Stimulated activated naive CD8-positive, alpha-beta T cell treated with anti-CD3 and anti-CD28 coated beads, Interleukin-15, Interleukin-2, amounts not matched to agents 100 U/mL and 50 U/mL, for 24 hours (primary cell): ENCODE measurements around the gene RPN2.

ENCODE experiments used
- ATAC-seq: fragments of 150-1000 bp; cut with Tn5 transposase; one replicate; pipeline ENCODE4 v1.10.0; 2021
- DNase-seq: peaks from one replicate; pipeline ENCODE4 v3.0.0; 2021

RPN2 gene

GRCh38 chr20:37218976-37219375, 39.8 kb downstream of the RPN2 start:
- DNase-seq = no peak
- ATAC-seq = no peak

- ATAC-seq = no peak
Observed at GRCh38 chr20:37219751-37220668, 40.9 kb downstream of the RPN2 start.

GRCh38 chr20:37220731-37221130, 41.6 kb downstream of the RPN2 start:
- no peak for DNase-seq
- ATAC-seq = no peak

More at GRCh38 chr20:37219751-37220668, 40.9 kb downstream of the RPN2 start:
- no peak for DNase-seq

GRCh38 chr20:37222086-37222485, 43.0 kb downstream of the RPN2 start:
- DNase-seq (no peak), ATAC-seq (no peak)

- ATAC-seq = no peak
Observed at GRCh38 chr20:37223053-37223452, 43.9 kb downstream of the RPN2 start.

GRCh38 chr20:37225146-37225545, 46.0 kb downstream of the RPN2 start:
- DNase-seq (no peak), ATAC-seq (no peak)

More at GRCh38 chr20:37223053-37223452, 43.9 kb downstream of the RPN2 start:
- no peak for DNase-seq

GRCh38 chr20:37226889-37227288, 47.8 kb downstream of the RPN2 start:
- DNase-seq (no peak), ATAC-seq (no peak)

- ATAC-seq (no peak), DNase-seq (no peak)
Observed at GRCh38 chr20:37228082-37228481, 49.0 kb downstream of the RPN2 start.

- no peak for DNase-seq
- no peak for ATAC-seq
Observed at GRCh38 chr20:37228656-37229055, 49.5 kb downstream of the RPN2 start.

- ATAC-seq (no peak), DNase-seq (no peak)
Observed at GRCh38 chr20:37229357-37229756, 50.2 kb downstream of the RPN2 start.

GRCh38 chr20:37230200-37230599, 51.1 kb downstream of the RPN2 start:
- ATAC-seq (no peak), DNase-seq (no peak)

GRCh38 chr20:37231947-37232630, 53.0 kb downstream of the RPN2 start:
- ATAC-seq = no peak
- DNase-seq = no peak

GRCh38 chr20:37233548-37234253, 54.6 kb downstream of the RPN2 start:
- ATAC-seq (no peak), DNase-seq (no peak)

- ATAC-seq (no peak), DNase-seq (no peak)
Observed at GRCh38 chr20:37234254-37234581, 55.1 kb downstream of the RPN2 start.

GRCh38 chr20:37235065-37235464, 55.9 kb downstream of the RPN2 start:
- no peak for ATAC-seq
- DNase-seq = no peak

GRCh38 chr20:37236462-37236861, 57.3 kb downstream of the RPN2 start:
- ATAC-seq (no peak), DNase-seq (no peak)

- no peak for ATAC-seq
- DNase-seq = no peak
Observed at GRCh38 chr20:37237656-37238055, 58.5 kb downstream of the RPN2 start.

- DNase-seq (no peak), ATAC-seq (no peak)
Observed at GRCh38 chr20:37238426-37238825, 59.3 kb downstream of the RPN2 start.

GRCh38 chr20:37238935-37239451, 59.9 kb downstream of the RPN2 start:
- DNase-seq = no peak
- ATAC-seq = no peak

GRCh38 chr20:37240337-37241067, 61.4 kb downstream of the RPN2 start:
- DNase-seq (no peak), ATAC-seq (no peak)

- ATAC-seq (no peak), DNase-seq (no peak)
Observed at GRCh38 chr20:37242503-37242902, 63.4 kb downstream of the RPN2 start.
